IMR-90 (cell line): ENCODE measurements around the gene GRIK1. TPM values are rescaled to one million over a fixed set of nuclear protein-coding genes. Genes with fewer than 3 reads are reported as not detected.

ENCODE experiments used
- ATAC-seq: fragments of 200-7000 bp; cut with Tn5 transposase; 2 replicates; pipeline ENCODE4 v1.9.1; 2020; ENCODE audit warnings: low read depth, mild to moderate bottlenecking, moderate library complexity
- BruUV-seq: library from RNA; stranded (reverse); fragments of 400-500 nt; replicated peaks from 2 replicates; lab custom pipeline; 2021; lab: Mats Ljungman, UMichigan
- CTCF ChIA-PET: fragments of 300-600 bp; formaldehyde crosslinking; extraction: SDS; loops from one replicate; lab custom pipeline; 2021; ENCODE audit warnings: antibody characterized with exemption; lab: Yijun Ruan, JAX
- POLR2A ChIA-PET: fragments of 300-600 bp; sonication (Branson Sonifier 250); formaldehyde crosslinking; loops from one replicate; lab custom pipeline; 2022; ENCODE audit warnings: antibody characterized with exemption; ENCODE audit not compliant: unreplicated experiment; lab: Charles Lee
- DNase-seq: peaks from one replicate; pipeline ENCODE4 v3.0.0; 2013
- H2AFZ ChIP-seq: replicated peaks from 2 replicates; pipeline ENCODE3; 2013; ENCODE audit warnings: low read length, mild to moderate bottlenecking; ENCODE audit not compliant: poor library complexity
- H2AK5ac ChIP-seq: 2 replicates; pipeline ENCODE4 v1.6.1; 2013; ENCODE audit warnings: low read depth, low read length, inconsistent platforms
- H2AK9ac ChIP-seq: replicated peaks from 2 replicates; pipeline ENCODE3; 2013; ENCODE audit warnings: mild to moderate bottlenecking, low read depth, low read length, moderate library complexity; ENCODE audit not compliant: poor library complexity
- H2BK120ac ChIP-seq: 2 replicates; pipeline ENCODE4 v1.6.1; 2013; ENCODE audit warnings: low read depth, low read length, inconsistent platforms
- H2BK15ac ChIP-seq: 3 replicates; pipeline ENCODE4 v1.6.1; 2013; ENCODE audit warnings: low read depth, low read length, inconsistent platforms
- H2BK20ac ChIP-seq: 2 replicates; pipeline ENCODE4 v1.6.1; 2013; ENCODE audit warnings: low read depth, mild to moderate bottlenecking, inconsistent platforms, low read length, moderate library complexity
- H2BK5ac ChIP-seq: 2 replicates; pipeline ENCODE4 v1.6.1; 2013; ENCODE audit warnings: mild to moderate bottlenecking, low read depth, low read length, inconsistent platforms; ENCODE audit not compliant: poor library complexity, severe bottlenecking
- H3K14ac ChIP-seq: replicated peaks from 2 replicates; pipeline ENCODE4 v1.6.1; 2013; ENCODE audit warnings: low read depth, low read length, inconsistent platforms
- H3K18ac ChIP-seq: 2 replicates; pipeline ENCODE4 v1.6.1; 2013; ENCODE audit warnings: low read depth, low read length, control low read depth
- H3K23ac ChIP-seq: 2 replicates; pipeline ENCODE4 v1.6.1; 2013; ENCODE audit warnings: low read depth, low read length, inconsistent platforms
- H3K27ac ChIP-seq: 2 replicates; pipeline ENCODE4 v1.5.1; 2013; ENCODE audit warnings: mild to moderate bottlenecking, control low read depth, low read length; ENCODE audit not compliant: insufficient read depth
- H3K27me3 ChIP-seq: 2 replicates; pipeline ENCODE4 v1.6.1; 2013; ENCODE audit warnings: low read length; ENCODE audit not compliant: control insufficient read depth, insufficient read depth
- H3K36me3 ChIP-seq: 2 replicates; pipeline ENCODE4 v1.6.1; 2013; ENCODE audit warnings: low read length, mixed read lengths; ENCODE audit not compliant: control insufficient read depth, insufficient read depth
- H3K4ac ChIP-seq: 2 replicates; pipeline ENCODE4 v1.6.1; 2013; ENCODE audit warnings: low read depth, low read length, inconsistent platforms
- H3K4me1 ChIP-seq: 2 replicates; pipeline ENCODE4 v1.6.1; 2013; ENCODE audit warnings: low read length, mixed read lengths; ENCODE audit not compliant: control insufficient read depth, insufficient read depth
- H3K4me2 ChIP-seq: 2 replicates; pipeline ENCODE4 v1.6.1; 2013; ENCODE audit warnings: low read depth, mild to moderate bottlenecking, control low read depth, low read length, moderate library complexity
- H3K4me3 ChIP-seq: 2 replicates; pipeline ENCODE4 v1.5.1; 2013; ENCODE audit warnings: low read depth, mild to moderate bottlenecking, control low read depth, low read length, moderate library complexity; ENCODE audit not compliant: insufficient read depth
- H3K56ac ChIP-seq: 2 replicates; pipeline ENCODE4 v1.6.1; 2013; ENCODE audit warnings: low read length, inconsistent platforms; ENCODE audit not compliant: insufficient read depth; ENCODE audit errors: extremely low read depth
- H3K79me1 ChIP-seq, 2 experiments: 2 replicates each; pipeline ENCODE4 v1.6.1; 2013; ENCODE audit warnings: low read length in 2 of 2, inconsistent platforms in 1 of 2, low read depth in 1 of 2
- H3K9ac ChIP-seq: 2 replicates; pipeline ENCODE4 v1.6.1; 2013; ENCODE audit warnings: low read depth, low read length, control low read depth
- H3K9me1 ChIP-seq: 2 replicates; pipeline ENCODE4 v1.6.1; 2013; ENCODE audit warnings: low read length, inconsistent platforms; ENCODE audit not compliant: insufficient read depth
- H3K9me3 ChIP-seq: 2 replicates; pipeline ENCODE4 v1.6.1; 2013; ENCODE audit warnings: low read length; ENCODE audit not compliant: control insufficient read depth, insufficient read depth
- H4K20me1 ChIP-seq: 2 replicates; pipeline ENCODE4 v1.6.1; 2013; ENCODE audit warnings: low read length, inconsistent platforms; ENCODE audit not compliant: insufficient read depth
- H4K5ac ChIP-seq: 2 replicates; pipeline ENCODE4 v1.6.1; 2013; ENCODE audit warnings: mild to moderate bottlenecking, low read depth, low read length, control low read depth
- H4K8ac ChIP-seq, 2 experiments: 2 replicates each; pipeline ENCODE4 v1.6.1; 2013; ENCODE audit warnings: low read depth in 2 of 2, low read length in 2 of 2, control low read depth in 1 of 2, inconsistent platforms in 1 of 2
- H4K91ac ChIP-seq: 2 replicates; pipeline ENCODE4 v1.6.1; 2013; ENCODE audit warnings: low read depth, low read length, inconsistent platforms; ENCODE audit not compliant: insufficient read depth
- BHLHE40 ChIP-seq: fragments of 150-350 bp; IDR thresholded peaks from 2 replicates; pipeline ENCODE4 v1.6.1; 2016; ENCODE audit warnings: mild to moderate bottlenecking, low read depth, low read length
- CEBPB ChIP-seq: IDR thresholded peaks from 2 replicates; pipeline ENCODE4 v1.6.1; 2012; ENCODE audit warnings: low read depth, low read length, improper control_type of control experiment
- CHD1 ChIP-seq: IDR thresholded peaks from 2 replicates; pipeline ENCODE4 v1.6.1; 2012; ENCODE audit warnings: low read depth, low read length, improper control_type of control experiment
- CTCF ChIP-seq: conservative IDR thresholded peaks from 2 replicates; pipeline ENCODE4 v1.5.1; 2012; ENCODE audit warnings: mild to moderate bottlenecking, low read depth, low read length, improper control_type of control experiment
- ELK1 ChIP-seq: fragments of 150-350 bp; IDR thresholded peaks from 2 replicates; pipeline ENCODE4 v1.6.1; 2016; ENCODE audit warnings: low read depth, mild to moderate bottlenecking, low read length, moderate library complexity, borderline replicate concordance
- FOS ChIP-seq: fragments of 150-350 bp; IDR thresholded peaks from 2 replicates; pipeline ENCODE4 v1.6.1; 2016; ENCODE audit warnings: low read depth, low read length
- MAFK ChIP-seq: IDR thresholded peaks from 2 replicates; pipeline ENCODE4 v1.6.1; 2012; ENCODE audit warnings: low read depth, low read length, improper control_type of control experiment
- MXI1 ChIP-seq: IDR thresholded peaks from 2 replicates; pipeline ENCODE4 v1.6.1; 2012; ENCODE audit warnings: low read depth, mild to moderate bottlenecking, low read length, moderate library complexity, borderline replicate concordance
- NFE2L2 ChIP-seq: fragments of 150-350 bp; IDR thresholded peaks from 2 replicates; pipeline ENCODE4 v1.6.1; 2016; ENCODE audit warnings: low read depth, mild to moderate bottlenecking, low read length
- POLR2A ChIP-seq: IDR thresholded peaks from 2 replicates; pipeline ENCODE4 v1.6.1; 2012; ENCODE audit warnings: mild to moderate bottlenecking, low read depth, low read length
- RAD21 ChIP-seq: IDR thresholded peaks from 2 replicates; pipeline ENCODE4 v1.6.1; 2012; ENCODE audit warnings: low read length, improper control_type of control experiment
- RCOR1 ChIP-seq: IDR thresholded peaks from 2 replicates; pipeline ENCODE4 v1.6.1; 2012; ENCODE audit warnings: mild to moderate bottlenecking, low read length, improper control_type of control experiment; ENCODE audit not compliant: insufficient replicate concordance
- RFX5 ChIP-seq: IDR thresholded peaks from 2 replicates; pipeline ENCODE4 v1.8.0; 2012; ENCODE audit warnings: low read depth, mild to moderate bottlenecking, low read length, moderate library complexity
- SMC3 ChIP-seq: fragments of 150-350 bp; IDR thresholded peaks from 2 replicates; pipeline ENCODE4 v1.6.1; 2016; ENCODE audit warnings: low read depth, mild to moderate bottlenecking, antibody characterized with exemption, low read length, moderate library complexity
- USF2 ChIP-seq: fragments of 150-350 bp; IDR thresholded peaks from 2 replicates; pipeline ENCODE4 v1.6.1; 2017; ENCODE audit warnings: mild to moderate bottlenecking, antibody characterized with exemption, low read length, low read depth
- WGBS, 2 experiments: methylation state at CpG; one replicate each; pipeline versions ENCODE4 v1.1.5 to v1.1.7; 2013; ENCODE audit warnings: missing lambda C conversion rate in 2 of 2; ENCODE audit not compliant: insufficient read length in 1 of 2; ENCODE audit errors: extremely low coverage in 2 of 2; 5-methylcytosine and 5-hydroxymethylcytosine counted together
- dilution Hi-C: fragments of 300-500 bp; cut with HindIII; formaldehyde crosslinking; loops from one replicate; pipeline ENCODE4 v1.14.3; 2018; ENCODE audit warnings: low sequenced_read_pairs; ENCODE audit not compliant: unreplicated experiment
- in situ Hi-C: fragments of 300-500 bp; cut with MboI; formaldehyde crosslinking; loops from 3 replicates; pipeline ENCODE4 v1.14.3; 2019; ENCODE audit warnings: low sequenced_read_pairs, inconsistent platforms, mixed read lengths
- intact Hi-C: fragments of 100-400 bp; cut with micrococcal nuclease; formaldehyde crosslinking; loops from 2 replicates; pipeline ENCODE4 v1.10.0; 2022
- polyA plus RNA-seq, 3 experiments: library from polyadenylated mRNA; depleted of rRNA; stranded (reverse); fragments of >200 nt; gene quantifications; 2 replicates each; pipeline ENCODE4 v1.2.3, GENCODE V29; 2012; ENCODE audit warnings: low replicate concordance in 1 of 3
- total RNA-seq: library from RNA; depleted of rRNA; stranded (reverse); fragments of >200 nt; gene quantifications from 2 replicates; pipeline ENCODE4 v1.2.3, GENCODE V29; 2012

Gene GRIK1
- total and polyA plus RNA-seq, 2 of the 4 experiments (the other 2 are of a cell fraction), result not detected

GRCh38 chr21:29909571-29909970 lies 30.2 kb downstream of the GRIK1 start:
- H3K4me3 ChIP-seq, result no peak overlapping the region
- no peak overlapping the region for H3K23ac ChIP-seq
- no peaks in the 10 kb centered on the region for H3K36me3 ChIP-seq
- H2AFZ ChIP-seq, result no peak overlapping the region
- H2BK20ac ChIP-seq, result no peak overlapping the region
- no peak overlapping the region for H3K56ac ChIP-seq
- H4K8ac ChIP-seq, result no peak overlapping the region
- no peak overlapping the region for H3K4me2 ChIP-seq
- in situ Hi-C loops, result no loop called here
- no peaks in the 10 kb centered on the region for H3K27me3 ChIP-seq
- no peak overlapping the region for H3K14ac ChIP-seq
- H3K9ac ChIP-seq, result no peak overlapping the region
- H2BK5ac ChIP-seq, result no peak overlapping the region
- no peak overlapping the region for H2AK9ac ChIP-seq
- H3K4me1 ChIP-seq, result no peaks in the 10 kb centered on the region
- no peak overlapping the region for H3K18ac ChIP-seq
- H3K9me3 ChIP-seq, result no peaks in the 10 kb centered on the region
- no peak overlapping the region for H2BK120ac ChIP-seq
- no peaks in the 10 kb centered on the region for H3K9me1 ChIP-seq
- WGBS, 2 experiments, result no CpG with 5 or more reads among the region's 4 CpGs
- H3K79me1 ChIP-seq, result no peaks in the 10 kb centered on the region
- H3K27ac ChIP-seq, result no peak overlapping the region
- H4K5ac ChIP-seq, result no peak overlapping the region
- TF ChIP-seq ELK1 (no peak), CHD1 (no peak), CEBPB (no peak), RCOR1 (no peak), FOS (no peak), NFE2L2 (no peak), USF2 (no peak), POLR2A (no peak), MAFK (no peak), MXI1 (no peak), SMC3 (no peak), BHLHE40 (no peak), RAD21 (no peak), CTCF (no peak), RFX5 (no peak)
- ATAC-seq (no peak), DNase-seq (no peak)
- H2AK5ac ChIP-seq, result no peak overlapping the region
- no TSS peak for BruUV-seq
- intact Hi-C loops, result no loop called here
- POLR2A ChIA-PET, result interaction anchor here (0.6 kb wide), 1 partner anchor 148 kb away, joined by 3 read pairs; no protein-coding TSS in a partner anchor
- dilution Hi-C loops, result no loop called here
- H3K4ac ChIP-seq, result no peak overlapping the region
- H2BK15ac ChIP-seq, result no peak overlapping the region
- no peak overlapping the region for H4K91ac ChIP-seq
- CTCF ChIA-PET, result no interaction called here
- H4K20me1 ChIP-seq, result no peaks in the 10 kb centered on the region
